Activated CD8-positive, alpha-beta memory T cell treated with anti-CD3 and anti-CD28 coated beads, Interleukin-2, amount 50 U/mL, for 24 hours (primary cell): ENCODE measurements around the gene FAM83F.
"Not testable (repeated sequence)": the region's sequence is repeated elsewhere in the genome, so short reads cannot be mapped to it uniquely, and the experiment has no call there.

Experiments used
- DNase-seq: peaks from one replicate; pipeline ENCODE4 v3.0.0-alpha.2; 2020; ENCODE audit errors: extremely low read depth

FAM83F gene

DNA sequence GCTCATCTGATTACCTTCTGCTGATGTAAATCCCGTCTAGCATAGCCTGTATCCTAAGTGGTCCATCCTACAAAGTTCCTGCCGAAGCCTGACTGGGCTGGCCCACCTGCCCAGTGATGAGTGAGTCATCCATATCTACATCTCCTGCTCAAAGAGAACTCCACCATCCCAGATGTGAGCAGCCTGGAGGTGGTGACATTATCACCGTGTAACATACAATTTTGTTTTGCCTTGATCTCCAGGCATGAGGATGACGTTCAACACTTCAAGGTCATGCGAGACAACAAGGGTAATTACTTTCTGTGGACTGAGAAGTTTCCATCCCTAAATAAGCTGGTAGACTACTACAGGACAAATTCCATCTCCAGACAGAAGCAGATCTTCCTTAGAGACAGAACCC lies 29.0 kb upstream of the FAM83F start:
- DNase-seq = no peak

DNA sequence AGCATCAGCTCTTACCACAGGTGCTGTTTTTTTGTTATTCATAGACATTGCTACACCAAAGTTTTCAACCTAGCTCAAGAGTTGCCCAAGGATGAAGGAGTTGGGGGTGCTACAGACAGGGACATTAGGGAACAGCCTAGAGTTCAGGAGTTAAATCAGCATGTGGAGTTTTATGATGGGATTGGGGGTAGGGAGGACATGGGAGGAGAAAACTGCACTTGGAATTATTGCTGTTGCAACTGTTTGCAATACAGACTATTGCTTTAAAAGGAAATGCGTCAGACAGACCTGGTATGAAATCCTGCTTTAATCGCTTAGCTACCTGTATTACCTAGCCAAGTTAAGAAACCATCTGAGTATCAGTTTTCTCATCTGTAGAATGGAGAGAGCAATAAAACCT lies 28.3 kb upstream of the FAM83F start:
- DNase-seq = no peak

DNA sequence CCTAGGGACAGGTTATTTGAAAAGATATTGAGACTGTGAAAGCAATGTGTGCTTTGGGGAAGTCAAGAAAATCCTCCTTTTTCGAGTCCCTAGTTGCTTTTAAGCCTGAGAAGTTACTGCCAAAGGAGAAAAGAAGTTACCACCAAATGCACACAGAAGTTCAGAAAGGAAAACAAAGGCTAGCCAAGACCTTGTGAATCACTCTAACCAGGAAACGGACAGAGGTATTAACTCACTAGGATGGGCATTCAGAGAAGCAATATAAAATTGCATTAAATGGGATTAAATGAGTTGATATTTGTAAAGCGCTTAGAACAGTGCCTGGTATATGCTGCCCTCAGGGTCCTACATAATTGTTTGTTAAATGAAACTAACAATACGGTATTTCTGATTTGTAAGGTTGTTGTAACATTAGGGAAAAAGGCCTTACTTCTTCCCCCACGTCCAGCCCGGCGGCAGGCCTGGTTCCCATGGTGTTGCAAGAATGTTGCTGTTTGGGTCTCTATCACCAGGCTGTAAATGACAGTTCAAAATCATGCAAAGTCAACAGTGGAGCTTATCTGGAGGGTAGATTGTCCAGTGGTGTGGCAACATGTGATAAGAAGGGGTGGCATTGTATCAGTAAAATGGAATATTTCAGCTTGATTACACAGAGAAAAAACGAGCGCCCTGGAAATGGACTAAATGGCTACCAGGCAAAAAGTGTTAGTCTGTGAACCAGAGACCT lies 27.5 kb upstream of the FAM83F start:
- no peak for DNase-seq

DNA sequence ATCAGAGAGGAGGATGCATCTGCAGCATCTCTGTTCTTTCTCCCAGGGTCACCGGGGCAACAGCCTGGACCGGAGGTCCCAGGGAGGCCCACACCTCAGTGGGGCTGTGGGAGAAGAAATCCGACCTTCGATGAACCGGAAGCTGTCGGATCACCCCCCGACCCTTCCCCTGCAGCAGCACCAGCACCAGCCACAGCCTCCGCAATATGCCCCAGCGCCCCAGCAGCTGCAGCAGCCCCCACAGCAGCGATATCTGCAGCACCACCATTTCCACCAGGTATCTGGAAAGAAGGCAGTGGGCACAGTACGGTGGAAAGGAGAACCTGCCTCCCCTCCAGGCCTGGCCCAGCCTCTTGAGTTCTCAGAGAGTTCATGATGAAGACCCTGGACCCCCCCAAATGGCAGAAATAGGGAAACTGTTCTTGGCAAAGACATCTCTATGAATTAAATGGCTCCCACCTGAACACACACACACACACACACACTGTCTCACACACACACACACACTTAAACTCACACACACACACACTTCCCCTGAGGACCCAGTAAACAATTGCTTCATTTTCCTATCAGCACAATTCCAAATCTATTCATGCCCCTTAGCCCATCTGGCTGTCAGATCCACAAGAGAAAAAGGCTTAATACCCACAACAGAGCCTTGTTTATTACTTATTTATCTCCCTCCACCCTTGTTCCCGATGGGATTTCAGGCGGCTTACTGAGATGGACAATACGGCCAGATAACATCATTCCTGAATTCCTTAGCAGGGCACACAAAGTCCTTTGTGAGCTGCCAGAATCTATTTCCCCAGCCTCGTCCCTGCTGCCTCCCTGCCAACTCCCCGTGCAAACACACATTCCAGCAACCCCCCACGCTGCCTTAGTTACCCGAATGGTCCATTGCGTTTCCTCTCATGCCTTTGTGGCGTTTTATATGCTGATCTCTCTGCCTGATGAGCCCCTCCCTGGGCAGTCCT lies 26.5 kb upstream of the FAM83F start:
- DNase-seq = no peak

DNA sequence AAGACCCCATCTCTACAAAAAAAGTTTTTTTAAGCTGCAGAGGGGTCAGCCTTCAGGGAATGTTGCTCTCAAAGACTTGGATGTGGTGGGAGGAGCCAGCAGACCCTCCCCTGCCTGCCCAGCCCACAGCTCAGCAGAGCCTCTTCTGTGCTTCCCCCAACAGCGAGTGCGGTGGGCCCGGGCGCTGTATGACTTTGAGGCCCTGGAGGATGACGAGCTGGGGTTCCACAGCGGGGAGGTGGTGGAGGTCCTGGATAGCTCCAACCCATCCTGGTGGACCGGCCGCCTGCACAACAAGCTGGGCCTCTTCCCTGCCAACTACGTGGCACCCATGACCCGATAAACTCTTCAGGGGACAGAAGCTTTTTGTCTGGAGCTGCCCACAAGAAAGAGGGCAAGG lies 24.0 kb upstream of the FAM83F start:
- DNase-seq = no peak

DNA sequence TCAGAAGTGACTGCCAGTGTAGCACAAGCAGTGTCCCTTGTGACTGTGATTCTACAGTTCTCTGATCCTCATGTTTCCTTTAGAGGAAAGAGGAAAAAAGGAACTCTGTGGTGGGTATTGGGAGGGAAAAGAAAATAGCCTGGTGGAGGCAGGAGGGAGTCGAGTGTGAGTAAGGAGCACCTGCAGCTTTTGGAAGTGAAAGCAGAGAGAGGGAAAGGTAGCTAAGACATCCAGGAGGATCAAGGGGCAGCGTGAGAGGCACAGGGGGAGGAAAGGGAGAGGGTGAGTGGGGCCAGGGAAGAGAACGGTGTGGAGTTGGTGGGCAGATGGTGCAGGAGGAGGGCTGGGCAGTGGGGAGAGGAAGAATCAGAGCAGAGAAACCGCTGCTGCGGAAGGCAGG lies 22.1 kb upstream of the FAM83F start:
- DNase-seq = no peak

DNA sequence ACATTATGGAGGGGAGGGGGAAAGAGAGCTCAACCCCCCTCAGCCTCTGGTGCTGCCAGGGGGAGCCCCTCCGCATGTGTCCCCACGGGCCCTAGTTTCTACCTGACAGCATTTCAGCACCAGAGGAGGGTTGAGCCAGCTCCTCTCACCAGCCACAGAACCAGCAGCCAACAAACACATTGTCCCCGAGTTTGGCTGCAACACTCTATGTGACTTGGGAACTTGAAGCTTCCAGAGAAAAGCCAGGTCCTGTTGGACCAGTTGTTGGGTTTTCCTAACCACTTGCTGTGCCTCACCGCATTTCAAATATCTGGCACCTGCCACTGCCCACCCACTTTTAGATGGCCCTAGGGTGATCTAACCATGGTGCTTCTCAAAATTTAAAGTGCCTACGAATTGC lies 21.1 kb upstream of the FAM83F start:
- no peak for DNase-seq

DNA sequence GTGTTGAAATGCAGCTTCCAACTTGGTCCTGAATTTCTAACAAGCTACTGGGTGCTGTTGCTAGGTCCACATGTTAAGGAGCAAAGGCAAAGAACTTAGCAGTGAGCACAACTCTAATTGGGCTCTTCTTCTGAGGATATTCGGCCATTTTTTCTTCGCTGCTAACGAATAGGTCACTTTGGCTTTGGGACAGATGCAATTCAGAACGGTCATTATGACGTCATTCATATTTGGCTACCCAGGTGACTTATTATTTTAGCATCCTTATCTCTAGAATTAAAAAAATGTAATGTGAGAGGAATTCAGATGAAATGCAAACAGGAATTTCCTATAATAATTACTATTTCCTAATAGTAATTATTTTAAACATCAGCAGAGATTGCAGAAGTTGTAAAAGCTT lies 20.7 kb upstream of the FAM83F start:
- DNase-seq = no peak

DNA sequence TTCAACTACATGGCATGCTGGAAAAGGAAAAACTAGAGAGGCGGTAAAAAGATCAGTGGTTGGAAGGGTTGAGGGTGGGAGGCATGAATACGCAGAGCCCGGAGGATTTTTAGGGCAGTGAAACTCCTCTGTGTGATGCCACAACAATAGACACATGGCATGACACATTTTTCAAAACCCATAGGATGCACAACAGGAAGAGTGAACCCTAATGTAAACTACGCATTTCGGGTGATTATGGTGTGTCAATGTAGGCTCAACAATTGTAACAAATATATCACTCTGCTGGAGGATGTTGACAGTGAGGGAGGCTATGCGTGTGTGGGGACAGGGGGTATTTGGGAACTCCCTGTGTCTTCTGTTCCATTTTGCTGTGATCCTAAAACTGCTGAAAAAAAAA lies 15.7 kb upstream of the FAM83F start:
- DNase-seq = no peak

DNA sequence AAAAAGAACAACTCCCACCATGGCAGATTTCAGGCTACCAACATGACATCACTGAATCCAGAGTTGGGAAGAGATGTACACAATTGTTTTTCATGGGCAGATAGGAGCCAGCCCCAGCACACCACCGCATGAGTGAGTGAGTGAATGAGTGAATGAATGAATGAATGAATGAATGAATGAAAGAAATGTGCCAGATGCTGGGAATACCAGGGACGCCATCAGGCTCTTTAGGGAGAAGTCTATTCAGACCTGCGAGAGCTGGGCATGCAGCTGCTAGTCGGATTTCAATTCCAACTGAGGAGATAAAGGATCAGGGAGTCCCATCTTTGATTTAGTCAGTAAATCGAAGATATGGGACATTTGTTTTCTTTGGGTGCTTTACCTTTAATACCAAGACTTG lies 15.3 kb upstream of the FAM83F start:
- DNase-seq = no peak

DNA sequence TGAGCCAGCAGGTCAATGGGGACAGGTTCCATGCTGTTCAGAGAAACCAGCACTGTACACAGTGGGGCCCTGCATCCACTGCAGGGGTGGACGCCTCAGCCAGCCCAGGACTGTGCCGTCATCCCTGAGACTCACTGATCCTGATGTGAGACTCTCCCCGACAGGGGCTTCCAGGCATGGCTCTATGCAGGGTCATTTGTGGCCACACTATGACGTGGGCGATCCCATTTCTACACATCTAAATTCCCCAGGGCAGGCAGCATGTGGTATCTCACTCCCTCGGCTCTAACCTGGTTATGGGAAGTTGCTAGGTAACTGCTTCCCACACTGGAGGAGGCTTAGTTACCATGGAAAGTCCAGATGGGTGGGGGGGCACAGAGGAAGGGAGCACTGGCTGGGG lies 14.2 kb upstream of the FAM83F start:
- no peak for DNase-seq

DNA sequence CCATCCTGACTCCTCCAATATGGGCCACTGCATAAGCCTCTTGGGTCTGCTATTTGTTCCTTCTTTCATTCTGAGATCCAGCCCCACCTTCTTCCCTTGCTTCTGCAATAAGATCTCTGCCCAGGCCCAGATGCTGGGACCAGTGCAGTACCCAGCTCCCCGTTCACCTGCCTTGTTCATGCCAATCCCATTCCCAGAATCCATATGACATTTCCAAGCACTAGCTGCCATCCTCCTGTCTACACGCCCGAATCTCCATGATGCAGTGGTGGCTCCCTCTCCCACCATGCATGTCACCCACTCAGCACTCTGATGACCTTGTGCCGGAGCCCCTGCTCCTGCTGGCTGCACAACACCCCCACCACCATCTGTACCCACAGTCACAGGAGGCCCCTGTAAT lies 11.4 kb upstream of the FAM83F start:
- DNase-seq = no peak

DNA sequence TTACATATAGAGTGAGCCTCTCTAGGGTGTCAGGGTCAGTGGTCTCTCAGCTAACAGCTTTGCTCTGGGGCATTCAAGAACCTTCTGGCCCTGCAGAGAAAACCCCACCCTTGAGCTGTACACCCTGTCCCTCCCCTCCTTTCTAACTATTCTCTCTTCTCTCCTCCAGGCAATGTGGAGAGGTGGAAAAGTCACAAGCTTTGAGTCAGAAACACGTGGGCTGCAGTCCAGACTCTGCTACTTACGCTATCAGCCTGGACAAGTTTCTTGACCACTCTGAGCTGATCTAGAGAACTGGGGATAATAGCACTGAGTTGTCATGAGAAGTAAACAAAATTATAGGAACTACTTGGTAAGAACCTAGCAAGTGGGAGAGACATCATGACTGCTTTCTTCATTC lies 10.7 kb upstream of the FAM83F start:
- no peak for DNase-seq

DNA sequence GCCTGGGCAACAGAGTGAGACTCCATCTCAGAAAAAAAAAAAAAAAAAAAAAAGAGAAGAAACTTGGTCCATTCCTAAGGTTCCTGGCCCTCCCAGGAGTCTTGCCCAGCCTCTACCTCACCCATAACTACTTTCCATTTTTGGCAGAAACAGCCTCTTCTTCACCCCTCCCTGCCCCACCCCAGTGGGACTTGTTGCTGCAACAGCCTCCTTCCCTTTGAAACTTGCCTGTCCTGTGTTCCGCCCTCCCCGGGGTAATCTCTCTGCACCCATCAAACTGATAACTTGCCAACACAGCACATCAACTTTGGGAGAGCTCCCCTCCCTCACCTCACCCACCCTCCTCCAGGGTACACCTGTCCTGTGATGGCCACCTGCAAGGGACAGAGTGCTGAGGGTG lies 10.0 kb upstream of the FAM83F start:
- no peak for DNase-seq

DNA sequence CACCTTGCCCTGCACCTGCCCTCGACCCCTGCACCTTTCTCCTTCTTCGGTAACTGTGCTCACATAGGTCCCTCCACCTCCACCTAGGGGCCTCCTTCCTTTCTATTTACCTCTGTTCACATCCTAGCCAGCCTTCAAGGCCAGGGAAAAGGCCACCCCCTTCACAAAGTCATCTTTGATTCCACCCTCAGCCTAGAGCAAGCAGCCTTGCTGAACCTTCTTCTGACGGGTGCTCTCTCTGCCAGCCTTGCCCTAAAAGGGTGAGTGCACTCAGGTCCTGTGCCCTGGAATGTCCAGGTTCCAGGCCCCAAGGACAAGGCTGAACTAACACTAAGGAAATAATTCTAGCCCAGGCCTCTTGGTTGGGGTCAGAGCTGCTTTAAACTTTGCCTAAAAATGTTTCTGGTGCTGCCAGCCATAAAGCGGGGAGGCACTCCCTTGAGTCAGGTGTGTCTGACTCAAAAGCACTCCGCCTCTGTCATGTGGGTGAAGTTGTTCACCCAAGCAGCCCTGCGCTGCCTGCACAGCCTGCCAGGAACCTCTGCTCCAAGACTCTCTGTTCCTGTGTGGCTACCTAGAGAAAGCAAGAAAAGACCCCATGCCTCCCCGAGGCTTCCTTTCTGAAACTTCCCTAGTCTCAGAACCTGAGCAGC lies 9.2 kb upstream of the FAM83F start:
- DNase-seq = no peak

DNA sequence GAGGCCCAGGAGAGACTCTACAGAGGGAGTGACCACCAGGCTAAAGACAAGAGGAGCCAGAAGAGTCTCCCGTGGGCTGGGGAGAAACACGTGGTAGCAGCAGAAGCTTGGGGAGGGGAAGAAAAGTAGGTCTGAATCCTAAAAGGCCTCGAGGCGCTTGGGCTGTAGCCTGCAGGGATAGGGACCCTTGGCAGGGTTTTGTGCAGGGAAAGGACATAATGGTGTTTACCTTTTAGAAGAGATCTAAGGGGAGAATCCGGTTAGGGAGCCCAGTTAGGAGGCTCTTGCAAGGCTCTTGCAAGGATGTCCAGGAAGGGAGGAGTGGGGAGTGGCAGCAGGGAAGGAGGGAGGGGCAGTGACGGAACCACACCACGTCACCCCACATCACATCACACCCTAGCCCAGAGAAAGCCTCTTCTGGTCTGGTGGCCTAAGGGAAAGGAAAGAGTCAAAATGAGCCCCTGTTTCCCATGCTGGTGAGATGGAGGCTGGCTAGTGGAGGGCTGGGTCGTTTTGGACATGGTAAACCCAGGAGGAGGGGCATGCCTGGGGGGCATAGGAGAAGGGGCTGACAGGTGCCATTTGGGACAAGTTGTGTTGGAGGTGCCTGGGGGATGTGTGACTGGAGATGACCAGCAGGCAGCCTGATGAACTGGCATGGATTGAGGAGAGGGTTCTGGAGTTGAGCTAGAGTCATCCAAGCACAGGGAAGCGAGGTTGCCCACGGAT lies 6.2 kb upstream of the FAM83F start:
- DNase-seq = no peak

DNA sequence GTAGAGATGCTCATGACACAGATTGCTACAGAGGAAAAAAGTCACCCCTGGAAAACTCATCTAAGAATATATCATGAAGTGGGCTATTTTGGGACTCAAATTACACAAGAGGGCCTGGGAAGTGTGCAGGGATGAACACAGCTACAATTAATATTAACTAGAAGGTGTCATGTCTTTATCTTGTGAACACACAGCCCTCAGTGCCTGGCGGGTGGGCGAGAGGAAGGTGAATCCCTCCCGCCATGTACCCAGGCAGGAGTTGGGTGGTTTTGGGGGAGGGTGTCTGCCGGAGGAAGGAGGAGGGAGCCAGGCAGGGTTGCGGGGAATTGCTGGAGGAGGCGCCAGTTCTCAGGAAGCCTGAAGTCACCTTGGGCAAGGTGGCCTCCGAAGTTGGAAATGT lies 5.1 kb upstream of the FAM83F start:
- no peak for DNase-seq

DNA sequence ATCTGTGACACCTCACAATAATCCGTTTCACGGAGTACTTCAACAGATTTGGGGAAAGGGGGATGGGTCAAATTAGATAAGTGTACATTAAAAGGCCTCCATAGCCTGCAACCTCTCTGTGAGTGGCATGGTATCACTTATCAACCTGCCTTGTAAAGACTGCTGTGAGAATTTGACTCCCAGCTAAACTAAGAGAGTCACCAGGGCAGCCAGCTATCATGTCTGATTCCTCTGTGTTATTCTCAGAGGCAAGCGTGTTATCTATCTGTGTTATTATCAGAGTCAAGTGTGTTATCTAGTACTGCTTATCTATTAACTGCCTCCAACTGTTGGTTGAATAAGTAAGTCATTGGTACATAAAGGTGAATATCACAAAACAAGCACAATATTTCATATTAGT lies 4.1 kb upstream of the FAM83F start:
- DNase-seq = no peak

DNA sequence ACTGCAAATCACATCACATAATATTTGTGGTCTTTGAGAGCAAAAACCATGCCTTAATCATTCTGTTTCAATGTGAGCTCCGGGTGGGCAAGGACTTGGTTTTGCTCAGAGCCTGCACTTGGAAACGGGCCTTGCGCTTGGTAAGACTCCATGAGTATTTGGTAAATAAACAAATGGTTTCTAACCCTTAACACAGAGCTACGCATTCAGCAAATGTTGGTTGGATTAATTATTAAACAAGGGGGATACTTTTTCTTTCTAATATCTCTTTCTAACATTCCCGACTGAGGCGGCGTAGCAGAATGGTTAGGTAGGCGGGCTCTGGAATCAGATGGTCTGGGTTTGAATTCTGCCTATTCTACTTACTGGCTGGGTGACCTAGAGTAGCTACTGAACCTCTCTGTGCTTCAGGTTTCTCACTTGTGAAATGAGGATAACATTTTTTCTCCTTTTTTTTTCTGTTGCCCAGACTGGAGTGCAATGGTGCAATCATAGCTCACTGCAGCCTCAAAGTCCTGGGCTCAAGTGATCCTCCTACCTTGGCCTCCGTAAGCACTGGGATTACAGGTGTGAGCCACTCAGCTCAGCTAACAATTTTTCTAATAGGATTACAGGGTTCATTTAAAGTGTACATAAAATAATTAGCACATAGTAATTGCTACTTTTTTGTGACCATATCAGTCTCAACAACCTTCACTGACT lies 3.4 kb upstream of the FAM83F start:
- no peak for DNase-seq

DNA sequence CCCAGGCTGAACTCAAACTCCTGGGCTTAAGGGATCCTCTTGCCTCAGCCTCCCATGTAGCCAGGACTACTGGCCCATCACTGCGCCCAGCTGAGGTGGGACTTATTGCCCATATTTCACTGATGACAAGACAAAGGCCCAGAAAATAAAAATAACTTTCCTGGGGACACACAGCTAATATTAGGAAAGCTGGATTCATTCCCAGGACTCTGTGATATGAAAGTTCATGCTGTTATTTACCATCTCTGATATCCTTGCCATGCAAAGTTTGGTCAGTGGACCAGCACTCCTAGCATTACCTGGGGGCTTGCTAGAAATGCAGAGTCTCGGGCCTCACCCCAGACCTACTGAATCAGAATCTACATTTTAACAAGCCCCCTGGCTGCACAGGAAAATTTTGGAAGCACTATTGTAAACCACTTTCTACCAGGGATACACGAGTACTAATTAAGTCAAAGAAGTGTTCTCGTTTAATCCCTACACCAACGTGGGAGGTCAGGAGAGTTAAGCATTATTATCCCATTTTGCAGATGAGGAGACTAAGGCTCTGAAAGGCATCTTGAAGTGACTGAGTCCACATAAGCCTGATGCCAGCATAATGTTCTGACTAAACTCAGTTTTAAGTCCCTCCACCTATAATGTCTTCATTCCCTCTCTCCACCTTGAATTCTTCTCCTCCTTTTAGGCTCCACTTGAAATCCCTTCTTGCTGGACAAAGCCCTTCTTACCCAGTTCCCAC lies 2.5 kb upstream of the FAM83F start:
- DNase-seq = no peak

DNA sequence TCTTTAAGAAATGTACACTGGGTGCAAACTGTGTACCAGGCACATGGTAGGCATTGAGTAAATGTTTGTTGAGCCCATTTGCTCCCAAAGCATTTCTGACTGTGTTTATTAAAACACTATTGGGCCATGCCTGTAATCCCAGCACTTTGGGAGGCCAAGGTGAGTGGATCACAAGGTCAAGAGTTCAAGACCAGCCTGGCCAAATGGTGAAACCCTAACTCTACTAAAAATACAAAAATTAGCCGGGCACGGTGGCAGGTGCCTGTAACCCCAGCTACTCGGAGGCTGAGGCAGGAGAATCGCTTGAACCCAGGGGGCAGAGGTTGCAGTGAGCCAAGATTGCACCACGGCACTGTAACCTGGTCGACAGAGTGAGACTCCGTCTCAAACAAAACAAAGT lies 1.9 kb upstream of the FAM83F start:
- not testable (repeated sequence) for DNase-seq
